Activated CD4-positive, alpha-beta T cell treated with anti-CD3 and anti-CD28 coated beads, Interleukin-2, amount 10 ng/mL, durations not matched to agents 7 days and 5 days (primary cell): ENCODE data around the gene NOL3. TPM values are rescaled to one million over a fixed set of nuclear protein-coding genes. Genes with fewer than 3 reads are reported as not detected.
A peak's percentile ranks its signal among the peaks of the same experiment; 100 is the strongest.

ENCODE experiments used
- CTCF ChIA-PET: fragments of 350-600 bp; sonication (Branson Sonifier 250); formaldehyde crosslinking; loops from one replicate; lab custom pipeline; 2021; ENCODE audit warnings: antibody characterized with exemption; lab: Charles Lee
- POLR2A ChIA-PET: fragments of 350-600 bp; sonication (Branson Sonifier 250); formaldehyde crosslinking; loops from one replicate; lab custom pipeline; 2021; ENCODE audit warnings: antibody characterized with exemption; lab: Charles Lee
- DNase-seq: peaks from one replicate; pipeline ENCODE4 v3.0.0-alpha.2; 2020
- H3K27ac Mint-ChIP-seq: one replicate; pipeline ENCODE4 v1.8.0; 2021; ENCODE audit warnings: mild to moderate bottlenecking, moderate library complexity, mixed read lengths
- H3K27me3 Mint-ChIP-seq: one replicate; pipeline ENCODE4 v1.8.0; 2021; ENCODE audit warnings: mixed read lengths
- H3K36me3 Mint-ChIP-seq: one replicate; pipeline ENCODE4 v1.8.0; 2021; ENCODE audit warnings: low read depth, mixed read lengths
- H3K4me1 Mint-ChIP-seq: one replicate; pipeline ENCODE4 v1.8.0; 2021; ENCODE audit warnings: mixed read lengths
- H3K4me3 Mint-ChIP-seq: one replicate; pipeline ENCODE4 v1.8.0; 2021; ENCODE audit warnings: mild to moderate bottlenecking, moderate library complexity, mixed read lengths
- H3K9me3 Mint-ChIP-seq: one replicate; pipeline ENCODE4 v1.8.0; 2021; ENCODE audit warnings: mixed read lengths
- total RNA-seq, 2 experiments: library from RNA; stranded (reverse); gene quantifications; one replicate each; pipeline ENCODE4 v1.2.3, GENCODE V29; 2021

NOL3 gene
- total RNA-seq, 2 experiments from 2014 or later: 8.9 to 13.3 TPM

GRCh38 chr16:67147437-67148140, 22.7 kb upstream of the NOL3 start:
- POLR2A ChIA-PET: no interaction called here
- peaks cover 1% of the 10 kb centered on the region for H3K27me3 Mint-ChIP-seq
- no peak overlapping the region for H3K4me3 Mint-ChIP-seq
- no peaks in the 10 kb centered on the region for H3K9me3 Mint-ChIP-seq
- peak overlapping the region; percentile 50 for H3K27ac Mint-ChIP-seq
- CTCF ChIA-PET: no interaction called here
- peaks cover 17% of the 10 kb centered on the region for H3K4me1 Mint-ChIP-seq
- DNase-seq: no peak
- H3K36me3 Mint-ChIP-seq: peaks cover 28% of the 10 kb centered on the region

GRCh38 chr16:67148221-67148620, 22.1 kb upstream of the NOL3 start:
- ChIA-PET CTCF (no interaction called here), POLR2A (no interaction called here)
- Mint-ChIP-seq H3K27me3 (peaks cover 1% of the 10 kb centered on the region), H3K9me3 (no peaks in the 10 kb centered on the region), H3K4me3 (no peak overlapping the region), H3K4me1 (peaks cover 24% of the 10 kb centered on the region), H3K27ac (no peak overlapping the region), H3K36me3 (peaks cover 28% of the 10 kb centered on the region)
- DNase-seq: no peak

- ChIA-PET POLR2A (no interaction called here), CTCF (interaction anchor here (0.7 to 1.4 kb wide), 4 partner anchors 9 to 298 kb away, joined by 3 to 5 read pairs (median 4); no protein-coding TSS in a partner anchor)
- DNase-seq: no peak
- Mint-ChIP-seq H3K27ac (no peak overlapping the region), H3K9me3 (no peaks in the 10 kb centered on the region), H3K27me3 (peaks cover 1% of the 10 kb centered on the region), H3K4me1 (peaks cover 27% of the 10 kb centered on the region), H3K4me3 (peak overlapping the region; percentile 43), H3K36me3 (peaks cover 27% of the 10 kb centered on the region)
Measured at GRCh38 chr16:67148656-67149275, 21.6 kb upstream of the NOL3 start.

- Mint-ChIP-seq H3K4me1 (peaks cover 33% of the 10 kb centered on the region), H3K9me3 (no peaks in the 10 kb centered on the region), H3K27me3 (peaks cover 1% of the 10 kb centered on the region), H3K27ac (no peak overlapping the region), H3K4me3 (peak overlapping the region; percentile 43), H3K36me3 (peaks cover 32% of the 10 kb centered on the region)
- ChIA-PET POLR2A (no interaction called here), CTCF (interaction anchor here (0.7 to 1.4 kb wide), 4 partner anchors 10 to 298 kb away, joined by 3 to 5 read pairs (median 4); no protein-coding TSS in a partner anchor)
- no peak for DNase-seq
Measured at GRCh38 chr16:67149276-67150046, 20.9 kb upstream of the NOL3 start.

- Mint-ChIP-seq H3K36me3 (peaks cover 33% of the 10 kb centered on the region), H3K4me1 (peaks cover 35% of the 10 kb centered on the region), H3K9me3 (no peaks in the 10 kb centered on the region), H3K4me3 (peak overlapping the region; percentile 68), H3K27ac (no peak overlapping the region), H3K27me3 (peaks cover 1% of the 10 kb centered on the region)
- POLR2A ChIA-PET: interaction anchor here (0.7 kb wide), 1 partner anchor 133 kb away, joined by 3 read pairs; no protein-coding TSS in a partner anchor
- peak; percentile 46 for DNase-seq
- CTCF ChIA-PET: interaction anchor here (0.6 to 6.0 kb wide), 7 partner anchors 9 to 134 kb away, joined by 3 to 129 read pairs (median 4); partner anchors contain the start of genes FBXL8 and TRADD
Measured at GRCh38 chr16:67150047-67150832, 20.1 kb upstream of the NOL3 start.

GRCh38 chr16:67150833-67151396, 19.4 kb upstream of the NOL3 start, which contains the start of gene B3GNT9:
B3GNT9 (minus strand) TSS chr16:67150998; CDS start chr16:67150485, 513 bp downstream.
- H3K27ac Mint-ChIP-seq: peak within 1 kb of the TSS; percentile 74
- CTCF ChIA-PET: interaction anchor here (0.8 to 6.0 kb wide), 7 partner anchors 9 to 192 kb away, joined by 3 to 129 read pairs (median 5); partner anchors contain the start of genes FBXL8 and TRADD
- DNase-seq: peak; percentile 41
- peaks cover 33% of the 10 kb centered on the region for H3K36me3 Mint-ChIP-seq
- peak within 1 kb of the TSS; percentile 68 for H3K4me3 Mint-ChIP-seq
- no peaks in the 10 kb centered on the region for H3K9me3 Mint-ChIP-seq
- POLR2A ChIA-PET: interaction anchor here (0.7 kb wide), 1 partner anchor 134 kb away, joined by 3 read pairs; no protein-coding TSS in a partner anchor
- peaks cover 39% of the 10 kb centered on the region for H3K4me1 Mint-ChIP-seq
- peaks cover 1% of the 10 kb centered on the region for H3K27me3 Mint-ChIP-seq

- Mint-ChIP-seq H3K36me3 (peaks cover 36% of the 10 kb centered on the region), H3K9me3 (no peaks in the 10 kb centered on the region), H3K27me3 (peaks cover 1% of the 10 kb centered on the region), H3K4me3 (peak overlapping the region; percentile 68), H3K27ac (peak overlapping the region; percentile 74), H3K4me1 (peaks cover 46% of the 10 kb centered on the region)
- no peak for DNase-seq
- POLR2A ChIA-PET: interaction anchor here (0.7 kb wide), 1 partner anchor 135 kb away, joined by 3 read pairs; no protein-coding TSS in a partner anchor
- CTCF ChIA-PET: interaction anchor here (1.2 to 6.0 kb wide), 8 partner anchors 8 to 193 kb away, joined by 3 to 129 read pairs (median 5); partner anchors contain the start of genes CES3, FBXL8 and TRADD
Measured at GRCh38 chr16:67151431-67152097, 18.8 kb upstream of the NOL3 start.

GRCh38 chr16:67154578-67155294, 15.6 kb upstream of the NOL3 start:
- peak overlapping the region; percentile 65 for H3K4me3 Mint-ChIP-seq
- no peaks in the 10 kb centered on the region for H3K9me3 Mint-ChIP-seq
- no peak for DNase-seq
- ChIA-PET CTCF (interaction anchor here (0.6 to 6.0 kb wide), 69 partner anchors 9 to 415 kb away, joined by 3 to 129 read pairs (median 5); partner anchors contain the start of genes CES3, CES4A, EXOC3L1 and FHOD1), POLR2A (no interaction called here)
- peaks cover 30% of the 10 kb centered on the region for H3K36me3 Mint-ChIP-seq
- H3K27ac Mint-ChIP-seq: no peak overlapping the region
- H3K4me1 Mint-ChIP-seq: peaks cover 67% of the 10 kb centered on the region
- H3K27me3 Mint-ChIP-seq: peaks cover 1% of the 10 kb centered on the region

GRCh38 chr16:67155295-67156142, 14.8 kb upstream of the NOL3 start:
- H3K4me1 Mint-ChIP-seq: peaks cover 67% of the 10 kb centered on the region
- CTCF ChIA-PET: interaction anchor here (0.6 to 6.0 kb wide), 70 partner anchors 8 to 641 kb away, joined by 3 to 129 read pairs (median 5); partner anchors contain the start of genes CES3, CES4A, EXOC3L1 and FHOD1
- peak overlapping the region; percentile 65 for H3K4me3 Mint-ChIP-seq
- peaks cover 1% of the 10 kb centered on the region for H3K27me3 Mint-ChIP-seq
- POLR2A ChIA-PET: no interaction called here
- H3K27ac Mint-ChIP-seq: peak overlapping the region; percentile 100
- DNase-seq: peak; percentile 79
- H3K9me3 Mint-ChIP-seq: no peaks in the 10 kb centered on the region
- H3K36me3 Mint-ChIP-seq: peaks cover 30% of the 10 kb centered on the region
